Thyroid gland (tissue), 4 donors: ENCODE measurements around the gene BET1.

Source experiments
- CTCF ChIP-seq, 6 experiments: fragments of 200-600 bp in 3 of 6; fragments of 450-650 bp in 3 of 6; sonication (generic) in 3 of 6; IDR thresholded peaks; one replicate each; pipeline ENCODE4 v1.5.1; 2016 to 2019; ENCODE audit warnings: antibody characterized with exemption in 6 of 6, mild to moderate bottlenecking in 2 of 6, inconsistent platforms in 1 of 6, moderate library complexity in 1 of 6
- POLR2A ChIP-seq, 2 donors: fragments of 450-650 bp; IDR thresholded peaks; one replicate each; pipeline ENCODE4 v1.6.1; 2017; ENCODE audit warnings: antibody characterized with exemption in 2 of 2, mild to moderate bottlenecking in 2 of 2, moderate library complexity in 1 of 2

- TF ChIP-seq POLR2A (IDR thresholded peaks at IDR 0.05) (no peak), CTCF (IDR thresholded peaks at IDR 0.05) (no peak)
These were observed 41.4 kb upstream of the BET1 start for GRCh38 chr7:94045581-94045980.
